Nucleus accumbens (tissue), 56 donors: ENCODE measurements around the gene RBM44.
A peak's percentile ranks its signal among the peaks of the same experiment; 100 is the strongest.
"Not testable (repeated sequence)": the region's sequence is repeated elsewhere in the genome, so short reads cannot be mapped to it uniquely, and the experiment has no call there.

Experiments used
- DNase-seq, 56 donors: peaks; one replicate each; lab custom pipeline; 2025; lab: John Stamatoyannopoulos, UW

The RBM44 gene

GRCh38 chr2:237854295-237854694, 55.7 kb downstream of the RBM44 start:
- DNase-seq, result no peak

- DNase-seq, result no peak
Observed at GRCh38 chr2:237857791-237858190, 59.2 kb downstream of the RBM44 start.

- peak in 46 of 56 donors; percentile 35 to 89 (median 68) for DNase-seq
Observed at GRCh38 chr2:237858294-237859081, 59.9 kb downstream of the RBM44 start.

GRCh38 chr2:237859082-237859433, 60.5 kb downstream of the RBM44 start:
- DNase-seq, result peak in 4 of 56 donors; percentile 41 to 56 (median 53)

- peak in 16 of 56 donors; percentile 25 to 66 (median 50) for DNase-seq
Observed at GRCh38 chr2:237859533-237860272, 61.1 kb downstream of the RBM44 start, which contains the start of gene RAMP1. Gene RAMP1 (plus strand): TSS chr2:237859623. CDS start chr2:237859676, 53 bp downstream.

- peak in 3 of 56 donors; percentile 56 to 62 (median 62) for DNase-seq
Observed at GRCh38 chr2:237860273-237860935, 61.8 kb downstream of the RBM44 start.

GRCh38 chr2:237861875-237862527, 63.4 kb downstream of the RBM44 start:
- DNase-seq, result no peak

GRCh38 chr2:237862528-237862895, 63.9 kb downstream of the RBM44 start:
- DNase-seq, result no peak

GRCh38 chr2:237863102-237863511, 64.5 kb downstream of the RBM44 start:
- DNase-seq, result no peak

- DNase-seq, result peak in 4 of 56 donors; percentile 30 to 40 (median 39)
Observed at GRCh38 chr2:237863689-237864443, 65.3 kb downstream of the RBM44 start.

- DNase-seq, result peak in 12 of 56 donors; percentile 31 to 67 (median 44)
Observed at GRCh38 chr2:237864444-237864931, 65.9 kb downstream of the RBM44 start.

GRCh38 chr2:237864940-237865622, 66.5 kb downstream of the RBM44 start:
- no peak for DNase-seq

GRCh38 chr2:237865623-237866041, 67.1 kb downstream of the RBM44 start:
- DNase-seq, result no peak

GRCh38 chr2:237866101-237866621, 67.6 kb downstream of the RBM44 start:
- no peak for DNase-seq

- DNase-seq, result no peak
Observed at GRCh38 chr2:237867465-237867864, 68.9 kb downstream of the RBM44 start.

- not testable (repeated sequence) for DNase-seq
Observed at GRCh38 chr2:237868074-237868473, 69.5 kb downstream of the RBM44 start.

- DNase-seq, result no peak
Observed at GRCh38 chr2:237868631-237869342, 70.2 kb downstream of the RBM44 start.
